GM21619 (cell line): Measurements from ENCODE around the gene SLC1A1.

Source experiments
- ATAC-seq: cut with Tn5 transposase; IDR thresholded peaks from one replicate; pipeline ENCODE4 v1.9.1; 2021; ENCODE audit not compliant: unreplicated experiment

SLC1A1 gene

GRCh38 chr9:4614627-4615026, 124.4 kb downstream of the SLC1A1 start:
- no peak for ATAC-seq

- no peak for ATAC-seq
Measured at GRCh38 chr9:4615251-4615650, 125.0 kb downstream of the SLC1A1 start.

- ATAC-seq: no peak
Measured at GRCh38 chr9:4615778-4616177, 125.5 kb downstream of the SLC1A1 start.

GRCh38 chr9:4617752-4618151, 127.5 kb downstream of the SLC1A1 start:
- ATAC-seq: no peak

- ATAC-seq: no peak
Measured at GRCh38 chr9:4618700-4619099, 128.4 kb downstream of the SLC1A1 start.

GRCh38 chr9:4620057-4620765, 129.9 kb downstream of the SLC1A1 start:
- no peak for ATAC-seq

- no peak for ATAC-seq
Measured at GRCh38 chr9:4620881-4621555, 130.8 kb downstream of the SLC1A1 start.

- ATAC-seq: no peak
Measured at GRCh38 chr9:4622016-4622415, 131.7 kb downstream of the SLC1A1 start.

- no peak for ATAC-seq
Measured at GRCh38 chr9:4630836-4631235, 140.6 kb downstream of the SLC1A1 start.
